Measurements from ENCODE around the gene PDE3A. TPM values are rescaled to one million over a fixed set of nuclear protein-coding genes. Genes with fewer than 3 reads are reported as not detected.
A peak's percentile ranks its signal among the peaks of the same experiment; 100 is the strongest.

PDE3A gene
- total RNA-seq, 4 donors from 2014 or later = 4.4 to 5.3 (median 4.9) TPM

GRCh38 chr12:20483776-20484175 is 115.4 kb downstream of the PDE3A start:
- no peaks in the 10 kb centered on the region for H3K27me3 ChIP-seq
- ATAC-seq (no peak), DNase-seq (no peak)
- TF ChIP-seq CTCF (IDR thresholded peaks at IDR 0.05 in 4 of 5, conservative IDR thresholded peaks at IDR 0.05 in 1 of 5) (no peak), POLR2A (IDR thresholded peaks at IDR 0.05) (no peak)
- H3K36me3 ChIP-seq = no peaks in the 10 kb centered on the region
- no peak overlapping the region for H3K4me3 ChIP-seq
- H3K9me3 ChIP-seq = no peaks in the 10 kb centered on the region
- H3K4me1 ChIP-seq = no peaks in the 10 kb centered on the region
- in situ Hi-C loops (cut with MboI; ENCODE audit: low sequenced_read_pairs in 4 of 4) (no loop called here), intact Hi-C loops (cut with DNase I; ENCODE audit: low total_unique reads) (no loop called here)
- no peak overlapping the region for H3K27ac ChIP-seq

DNA sequence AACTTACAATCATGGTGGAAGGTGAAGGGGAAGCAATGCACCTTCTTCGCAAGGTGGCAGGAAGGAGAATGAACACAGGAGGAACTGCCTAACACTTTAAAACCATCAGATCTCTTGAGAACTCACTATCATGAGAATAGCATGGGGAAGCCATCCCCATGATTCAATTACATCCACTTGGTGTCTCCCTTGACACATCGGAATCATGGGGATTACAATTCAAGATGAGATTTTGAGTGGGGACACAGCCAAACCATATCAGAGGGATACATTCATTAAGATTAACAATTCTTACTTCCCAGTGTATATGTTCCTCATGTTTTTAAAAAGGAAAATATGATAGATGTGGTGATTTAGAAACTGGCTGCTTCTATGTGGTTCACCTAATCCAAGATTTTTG is 117.9 kb downstream of the PDE3A start:
- Histone ChIP-seq H3K9me3 (no peaks in the 10 kb centered on the region), H3K36me3 (no peaks in the 10 kb centered on the region), H3K4me3 (no peak overlapping the region), H3K27me3 (no peaks in the 10 kb centered on the region), H3K4me1 (no peaks in the 10 kb centered on the region), H3K27ac (no peak overlapping the region)
- no peak for TF ChIP-seq CTCF (IDR thresholded peaks at IDR 0.05 in 4 of 5, conservative IDR thresholded peaks at IDR 0.05 in 1 of 5)
- TF ChIP-seq POLR2A (IDR thresholded peaks at IDR 0.05) = no peak
- intact Hi-C loops (cut with DNase I; ENCODE audit: low total_unique reads) = no loop called here
- DNase-seq (no peak), ATAC-seq (peak; percentile 24 to 39)
- in situ Hi-C loops (cut with MboI; ENCODE audit: low sequenced_read_pairs in 4 of 4) = no loop called here

- DNase-seq (peak in 1 of 2 donors; percentile 19), ATAC-seq (no peak)
- no peaks in the 10 kb centered on the region for H3K27me3 ChIP-seq
- no peak overlapping the region for H3K27ac ChIP-seq
- H3K9me3 ChIP-seq = no peaks in the 10 kb centered on the region
- no peaks in the 10 kb centered on the region for H3K36me3 ChIP-seq
- H3K4me1 ChIP-seq = no peaks in the 10 kb centered on the region
- in situ Hi-C loops (cut with MboI; ENCODE audit: low sequenced_read_pairs in 4 of 4) (no loop called here), intact Hi-C loops (cut with DNase I; ENCODE audit: low total_unique reads) (no loop called here)
- TF ChIP-seq CTCF (IDR thresholded peaks at IDR 0.05 in 4 of 5, conservative IDR thresholded peaks at IDR 0.05 in 1 of 5) (no peak), POLR2A (IDR thresholded peaks at IDR 0.05) (no peak)
- no peak overlapping the region for H3K4me3 ChIP-seq
These were observed 119.2 kb downstream of the PDE3A start for GRCh38 chr12:20487519-20487918.

DNA sequence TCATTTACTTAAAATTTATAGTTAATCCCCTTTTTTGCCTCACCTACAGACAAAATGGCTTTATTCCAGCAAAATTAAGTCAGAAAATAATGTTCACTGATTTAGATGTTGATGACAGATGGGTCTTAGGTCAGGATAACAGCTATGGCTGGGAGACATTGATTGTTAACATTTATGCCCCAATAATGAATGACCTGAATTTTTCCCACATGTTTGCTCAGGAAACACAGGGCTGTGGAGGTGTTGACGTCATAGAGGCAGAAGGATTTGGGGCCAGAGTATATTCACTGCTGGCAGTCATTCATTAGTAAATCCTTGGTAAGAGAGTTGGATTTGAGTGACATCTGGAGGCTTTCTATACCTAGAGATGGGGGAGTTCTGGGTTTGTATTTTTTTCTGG is 121.3 kb downstream of the PDE3A start:
- intact Hi-C loops (cut with DNase I; ENCODE audit: low total_unique reads) = no loop called here
- no peak for ATAC-seq

More for the DNA sequence above, 121.3 kb downstream of the PDE3A start:
- Histone ChIP-seq H3K36me3 (no peaks in the 10 kb centered on the region), H3K4me1 (no peaks in the 10 kb centered on the region), H3K9me3 (no peaks in the 10 kb centered on the region), H3K27ac (no peak overlapping the region), H3K4me3 (no peak overlapping the region), H3K27me3 (no peaks in the 10 kb centered on the region)
- in situ Hi-C loops (cut with MboI; ENCODE audit: low sequenced_read_pairs in 4 of 4) = no loop called here
- no peak for DNase-seq
- TF ChIP-seq POLR2A (IDR thresholded peaks at IDR 0.05) = no peak
- TF ChIP-seq CTCF (IDR thresholded peaks at IDR 0.05 in 4 of 5, conservative IDR thresholded peaks at IDR 0.05 in 1 of 5) = no peak

Measured in gastrocnemius medialis (tissue), 4 donors.